CD8-positive, alpha-beta memory T cell (primary cell): ENCODE data around the gene POTEF. TPM values are rescaled to one million over a fixed set of nuclear protein-coding genes. Genes with fewer than 3 reads are reported as not detected.
"Not testable (repeated sequence)": the region's sequence is repeated elsewhere in the genome, so short reads cannot be mapped to it uniquely, and the experiment has no call there.

ENCODE experiments used
- CTCF ChIA-PET: fragments of 350-600 bp; sonication (Branson Sonifier 250); formaldehyde crosslinking; loops from one replicate; lab custom pipeline; 2021; ENCODE audit warnings: antibody characterized with exemption; lab: Charles Lee
- POLR2A ChIA-PET: fragments of 350-600 bp; sonication (Branson Sonifier 250); formaldehyde crosslinking; loops from one replicate; lab custom pipeline; 2021; ENCODE audit warnings: antibody characterized with exemption; lab: Charles Lee
- DNase-seq, 5 donors: peaks; one replicate each; pipeline versions ENCODE4 v3.0.0 to v3.0.0-alpha.2; 2020 to 2022; ENCODE audit warnings: mixed read lengths in 1 of 5
- H3K27ac ChIP-seq: one replicate; pipeline ENCODE4 v1.7.0; 2013; ENCODE audit warnings: low read depth, mild to moderate bottlenecking, low read length, moderate library complexity
- H3K27me3 ChIP-seq: 2 replicates; pipeline ENCODE4 v1.7.0; 2013; ENCODE audit warnings: low read length, mild to moderate bottlenecking; ENCODE audit not compliant: insufficient read depth, poor library complexity, severe bottlenecking
- H3K36me3 ChIP-seq: 2 replicates; pipeline ENCODE4 v1.7.0; 2013; ENCODE audit warnings: mild to moderate bottlenecking, low read length, moderate library complexity; ENCODE audit not compliant: insufficient read depth
- H3K4me1 ChIP-seq: 2 replicates; pipeline ENCODE4 v1.7.0; 2013; ENCODE audit warnings: mild to moderate bottlenecking, low read length, moderate library complexity; ENCODE audit not compliant: insufficient read depth
- H3K4me3 ChIP-seq: 2 replicates; pipeline ENCODE4 v1.7.0; 2013; ENCODE audit warnings: mild to moderate bottlenecking, low read length
- H3K9me3 ChIP-seq: 2 replicates; pipeline ENCODE4 v1.7.0; 2013; ENCODE audit warnings: mild to moderate bottlenecking, low read length
- H3K27ac Mint-ChIP-seq, 8 donors: one replicate each; pipeline ENCODE4 v1.8.0; 2020 to 2021; ENCODE audit warnings: mixed read lengths in 8 of 8, mild to moderate bottlenecking in 6 of 8, inconsistent platforms in 3 of 8, moderate library complexity in 3 of 8
- H3K27me3 Mint-ChIP-seq, 2 donors: one replicate each; pipeline ENCODE4 v1.8.0; 2020 to 2021; ENCODE audit warnings: mixed read lengths in 2 of 2, mild to moderate bottlenecking in 1 of 2, moderate library complexity in 1 of 2
- H3K36me3 Mint-ChIP-seq, 3 donors: one replicate each; pipeline ENCODE4 v1.8.0; 2020 to 2021; ENCODE audit warnings: mixed read lengths in 3 of 3, inconsistent platforms in 1 of 3, mild to moderate bottlenecking in 1 of 3
- H3K4me1 Mint-ChIP-seq, 3 donors: one replicate each; pipeline ENCODE4 v1.8.0; 2020 to 2021; ENCODE audit warnings: mixed read lengths in 3 of 3, inconsistent platforms in 1 of 3, mild to moderate bottlenecking in 1 of 3
- H3K4me3 Mint-ChIP-seq, 7 donors: one replicate each; pipeline ENCODE4 v1.8.0; 2020 to 2021; ENCODE audit warnings: mixed read lengths in 7 of 7, mild to moderate bottlenecking in 6 of 7, moderate library complexity in 4 of 7, inconsistent platforms in 2 of 7
- H3K9me3 Mint-ChIP-seq, 5 donors: one replicate each; pipeline ENCODE4 v1.8.0; 2020 to 2022; ENCODE audit warnings: mixed read lengths in 5 of 5, mild to moderate bottlenecking in 3 of 5, moderate library complexity in 2 of 5, inconsistent platforms in 1 of 5
- polyA plus RNA-seq: library from polyadenylated mRNA; unstranded; fragments of 300-500 nt; fragmentation: Illumina TruSeq; gene quantifications from one replicate; pipeline ENCODE4 v1.2.3, GENCODE V29; 2021
- total RNA-seq, 2 experiments: library from RNA; stranded (reverse); gene quantifications; one replicate each; pipeline ENCODE4 v1.2.3, GENCODE V29; 2021

Gene POTEF
- total and polyA plus RNA-seq, 3 experiments from 2014 or later = 0.05 TPM; not detected in 2

GRCh38 chr2:130154773-130155765 lies 26.0 kb upstream of the POTEF start:
- Histone ChIP-seq H3K36me3 (no peaks in the 10 kb centered on the region), H3K4me3 (no peak overlapping the region), H3K27me3 (no peaks in the 10 kb centered on the region), H3K9me3 (no peaks in the 10 kb centered on the region), H3K27ac (no peak overlapping the region), H3K4me1 (no peaks in the 10 kb centered on the region)
- no peaks in the 10 kb centered on the region for H3K9me3 Mint-ChIP-seq
- ChIA-PET POLR2A (no interaction called here), CTCF (no interaction called here)
- H3K36me3 Mint-ChIP-seq = peaks cover 0 to 66% (median 0%) of the 10 kb centered on the region in 3 donors
- H3K27ac Mint-ChIP-seq = peak overlapping the region in 1 of 8 donors; percentile 8
- no peak for DNase-seq
- H3K4me3 Mint-ChIP-seq = no peak overlapping the region
- peaks cover 0 to 11% (median 5%) of the 10 kb centered on the region in 3 donors for H3K4me1 Mint-ChIP-seq
- no peaks in the 10 kb centered on the region for H3K27me3 Mint-ChIP-seq

- H3K4me1 Mint-ChIP-seq = peaks cover 0 to 11% (median 5%) of the 10 kb centered on the region in 3 donors
- POLR2A ChIA-PET, H3K9me3 Mint-ChIP-seq, H3K9me3 ChIP-seq, H3K4me3 Mint-ChIP-seq, H3K4me1 ChIP-seq, H3K27ac ChIP-seq, H3K27ac Mint-ChIP-seq, CTCF ChIA-PET, H3K27me3 Mint-ChIP-seq, H3K4me3 ChIP-seq, H3K27me3 ChIP-seq, DNase-seq, H3K36me3 ChIP-seq: not testable (repeated sequence)
- peaks cover 0 to 59% (median 0%) of the 10 kb centered on the region in 3 donors for H3K36me3 Mint-ChIP-seq
Observed at GRCh38 chr2:130154423-130154770, 25.4 kb upstream of the POTEF start.

- H3K4me3 ChIP-seq, CTCF ChIA-PET, DNase-seq, H3K27me3 ChIP-seq, H3K27me3 Mint-ChIP-seq, H3K9me3 Mint-ChIP-seq, H3K4me3 Mint-ChIP-seq, POLR2A ChIA-PET, H3K27ac ChIP-seq, H3K9me3 ChIP-seq, H3K36me3 ChIP-seq, H3K4me1 ChIP-seq: not testable (repeated sequence)
- H3K4me1 Mint-ChIP-seq = peaks cover 0 to 11% (median 5%) of the 10 kb centered on the region in 3 donors
- peaks cover 0 to 56% (median 0%) of the 10 kb centered on the region in 3 donors for H3K36me3 Mint-ChIP-seq
- H3K27ac Mint-ChIP-seq = peak overlapping the region in 1 of 8 donors; percentile 7
Observed at GRCh38 chr2:130153721-130154422, 24.9 kb upstream of the POTEF start.

- CTCF ChIA-PET = no interaction called here
- no peak overlapping the region for H3K4me3 Mint-ChIP-seq
- no peaks in the 10 kb centered on the region for H3K27me3 Mint-ChIP-seq
Observed at GRCh38 chr2:130152816-130153595, 24.0 kb upstream of the POTEF start.

GRCh38 chr2:130152136-130152815 lies 23.3 kb upstream of the POTEF start:
- H3K36me3 Mint-ChIP-seq = peaks cover 0 to 45% (median 0%) of the 10 kb centered on the region in 3 donors
- CTCF ChIA-PET, H3K4me1 Mint-ChIP-seq, H3K4me1 ChIP-seq, H3K4me3 Mint-ChIP-seq, POLR2A ChIA-PET, H3K36me3 ChIP-seq, H3K9me3 Mint-ChIP-seq, H3K27ac ChIP-seq, H3K27ac Mint-ChIP-seq, DNase-seq, H3K27me3 Mint-ChIP-seq, H3K27me3 ChIP-seq, H3K9me3 ChIP-seq, H3K4me3 ChIP-seq: not testable (repeated sequence)

More at GRCh38 chr2:130152816-130153595, 24.0 kb upstream of the POTEF start:
- Histone ChIP-seq H3K4me1 (no peaks in the 10 kb centered on the region), H3K9me3 (no peaks in the 10 kb centered on the region), H3K27me3 (no peaks in the 10 kb centered on the region), H3K27ac (no peak overlapping the region), H3K36me3 (no peaks in the 10 kb centered on the region), H3K4me3 (no peak overlapping the region)
- Mint-ChIP-seq H3K36me3 (peaks cover 0 to 47% (median 0%) of the 10 kb centered on the region in 3 donors), H3K9me3 (no peaks in the 10 kb centered on the region), H3K27ac (peak overlapping the region in 1 of 8 donors; percentile 32), H3K4me1 (peaks cover 1 to 4% (median 3%) of the 10 kb centered on the region in 3 donors)
- POLR2A ChIA-PET = no interaction called here
- DNase-seq = no peak

GRCh38 chr2:130151145-130151512 lies 22.1 kb upstream of the POTEF start:
- H3K36me3 ChIP-seq, H3K27me3 ChIP-seq, H3K9me3 ChIP-seq, CTCF ChIA-PET, H3K4me3 Mint-ChIP-seq, H3K27ac ChIP-seq, H3K4me3 ChIP-seq, H3K27me3 Mint-ChIP-seq, POLR2A ChIA-PET, DNase-seq, H3K27ac Mint-ChIP-seq, H3K4me1 Mint-ChIP-seq, H3K4me1 ChIP-seq, H3K9me3 Mint-ChIP-seq: not testable (repeated sequence)
- H3K36me3 Mint-ChIP-seq = peaks cover 0 to 38% (median 0%) of the 10 kb centered on the region in 3 donors

- Histone ChIP-seq H3K4me3 (no peak overlapping the region), H3K27ac (no peak overlapping the region), H3K4me1 (no peaks in the 10 kb centered on the region), H3K27me3 (no peaks in the 10 kb centered on the region), H3K36me3 (no peaks in the 10 kb centered on the region), H3K9me3 (no peaks in the 10 kb centered on the region)
- no peaks in the 10 kb centered on the region for H3K9me3 Mint-ChIP-seq
- H3K4me1 Mint-ChIP-seq = peaks cover 0 to 3% (median 0%) of the 10 kb centered on the region in 3 donors
- ChIA-PET CTCF (no interaction called here), POLR2A (no interaction called here)
- H3K4me3 Mint-ChIP-seq = no peak overlapping the region
- H3K27ac Mint-ChIP-seq = peak overlapping the region in 1 of 8 donors; percentile 22
- peaks cover 0 to 32% (median 0%) of the 10 kb centered on the region in 3 donors for H3K36me3 Mint-ChIP-seq
- DNase-seq = no peak
- H3K27me3 Mint-ChIP-seq = peaks cover 0 to 6% of the 10 kb centered on the region in 2 donors
Observed at GRCh38 chr2:130150181-130151144, 21.4 kb upstream of the POTEF start.
